Rectal smooth muscle tissue (tissue), 1 donor: ENCODE measurements around the gene NCF4.

Experiments
- H3K27ac ChIP-seq: one replicate; pipeline ENCODE4 v1.7.0; 2013; ENCODE audit warnings: low read depth, low read length, inconsistent platforms
- H3K27me3 ChIP-seq: one replicate; pipeline ENCODE4 v1.7.0; 2013; ENCODE audit warnings: low read length; ENCODE audit not compliant: control insufficient read depth, insufficient read depth
- H3K36me3 ChIP-seq: one replicate; pipeline ENCODE4 v1.7.0; 2013; ENCODE audit warnings: low read length; ENCODE audit not compliant: control insufficient read depth, insufficient read depth
- H3K4me1 ChIP-seq: one replicate; pipeline ENCODE4 v1.7.0; 2013; ENCODE audit warnings: low read length; ENCODE audit not compliant: control insufficient read depth, insufficient read depth
- H3K4me3 ChIP-seq: one replicate; pipeline ENCODE4 v1.7.0; 2013; ENCODE audit warnings: low read length
- H3K9ac ChIP-seq: one replicate; pipeline ENCODE4 v1.7.0; 2013; ENCODE audit warnings: low read length

The NCF4 gene

GRCh38 chr22:36846271-36846670, 14.5 kb upstream of the NCF4 start:
- H3K4me1 ChIP-seq, result no peaks in the 10 kb centered on the region
- no peak overlapping the region for H3K4me3 ChIP-seq
- H3K27me3 ChIP-seq, result no peaks in the 10 kb centered on the region
- no peaks in the 10 kb centered on the region for H3K36me3 ChIP-seq
- H3K27ac ChIP-seq, result no peak overlapping the region
- H3K9ac ChIP-seq, result no peak overlapping the region

GRCh38 chr22:36846949-36847348, 13.9 kb upstream of the NCF4 start:
- no peaks in the 10 kb centered on the region for H3K4me1 ChIP-seq
- H3K4me3 ChIP-seq, result no peak overlapping the region
- H3K9ac ChIP-seq, result no peak overlapping the region
- no peaks in the 10 kb centered on the region for H3K27me3 ChIP-seq
- no peaks in the 10 kb centered on the region for H3K36me3 ChIP-seq
- no peak overlapping the region for H3K27ac ChIP-seq

- H3K36me3 ChIP-seq, result no peaks in the 10 kb centered on the region
- no peak overlapping the region for H3K4me3 ChIP-seq
- no peaks in the 10 kb centered on the region for H3K4me1 ChIP-seq
- no peak overlapping the region for H3K9ac ChIP-seq
- H3K27ac ChIP-seq, result no peak overlapping the region
- no peaks in the 10 kb centered on the region for H3K27me3 ChIP-seq
These were observed 10.8 kb upstream of the NCF4 start for GRCh38 chr22:36850056-36850455.

- H3K4me1 ChIP-seq, result no peaks in the 10 kb centered on the region
- H3K27me3 ChIP-seq, result no peaks in the 10 kb centered on the region
- no peak overlapping the region for H3K4me3 ChIP-seq
- no peak overlapping the region for H3K27ac ChIP-seq
- no peaks in the 10 kb centered on the region for H3K36me3 ChIP-seq
- H3K9ac ChIP-seq, result no peak overlapping the region
These were observed 10.1 kb upstream of the NCF4 start for GRCh38 chr22:36850682-36851081.

- Histone ChIP-seq H3K27ac (no peak overlapping the region), H3K9ac (no peak overlapping the region), H3K27me3 (no peaks in the 10 kb centered on the region), H3K4me1 (peaks cover 3% of the 10 kb centered on the region), H3K36me3 (no peaks in the 10 kb centered on the region), H3K4me3 (no peak overlapping the region)
These were observed 8.5 kb upstream of the NCF4 start for GRCh38 chr22:36852056-36852973.

GRCh38 chr22:36853407-36854099, 7.3 kb upstream of the NCF4 start:
- H3K36me3 ChIP-seq, result no peaks in the 10 kb centered on the region
- H3K4me3 ChIP-seq, result no peak overlapping the region
- no peaks in the 10 kb centered on the region for H3K27me3 ChIP-seq
- no peak overlapping the region for H3K9ac ChIP-seq
- H3K4me1 ChIP-seq, result peaks cover 3% of the 10 kb centered on the region
- no peak overlapping the region for H3K27ac ChIP-seq

- Histone ChIP-seq H3K27me3 (no peaks in the 10 kb centered on the region), H3K36me3 (no peaks in the 10 kb centered on the region), H3K9ac (no peak overlapping the region), H3K27ac (no peak overlapping the region), H3K4me3 (no peak overlapping the region), H3K4me1 (peaks cover 3% of the 10 kb centered on the region)
These were observed 5.3 kb upstream of the NCF4 start for GRCh38 chr22:36855478-36855877.

GRCh38 chr22:36856121-36856791, 4.5 kb upstream of the NCF4 start:
- H3K4me3 ChIP-seq, result no peak overlapping the region
- no peaks in the 10 kb centered on the region for H3K27me3 ChIP-seq
- H3K9ac ChIP-seq, result no peak overlapping the region
- H3K36me3 ChIP-seq, result no peaks in the 10 kb centered on the region
- H3K4me1 ChIP-seq, result peaks cover 3% of the 10 kb centered on the region
- H3K27ac ChIP-seq, result no peak overlapping the region

GRCh38 chr22:36856792-36857135, 4.0 kb upstream of the NCF4 start:
- no peak overlapping the region for H3K9ac ChIP-seq
- peaks cover 3% of the 10 kb centered on the region for H3K4me1 ChIP-seq
- no peaks in the 10 kb centered on the region for H3K27me3 ChIP-seq
- H3K36me3 ChIP-seq, result no peaks in the 10 kb centered on the region
- H3K4me3 ChIP-seq, result no peak overlapping the region
- no peak overlapping the region for H3K27ac ChIP-seq

GRCh38 chr22:36858156-36858555, 2.6 kb upstream of the NCF4 start:
- Histone ChIP-seq H3K9ac (no peak overlapping the region), H3K27ac (no peak overlapping the region), H3K4me3 (no peak overlapping the region), H3K27me3 (no peaks in the 10 kb centered on the region), H3K4me1 (peaks cover 3% of the 10 kb centered on the region), H3K36me3 (no peaks in the 10 kb centered on the region)

- Histone ChIP-seq H3K27me3 (no peaks in the 10 kb centered on the region), H3K36me3 (no peaks in the 10 kb centered on the region), H3K4me1 (peaks cover 3% of the 10 kb centered on the region), H3K9ac (no peak overlapping the region), H3K27ac (no peak overlapping the region), H3K4me3 (no peak overlapping the region)
These were observed 1.8 kb upstream of the NCF4 start for GRCh38 chr22:36858966-36859365.

- Histone ChIP-seq H3K9ac (no peak overlapping the region), H3K4me1 (peaks cover 3% of the 10 kb centered on the region), H3K36me3 (no peaks in the 10 kb centered on the region), H3K27me3 (no peaks in the 10 kb centered on the region), H3K4me3 (no peak overlapping the region), H3K27ac (no peak overlapping the region)
These were observed 789 bp upstream of the NCF4 start for GRCh38 chr22:36860017-36860416.
